Left forelimb (tissue), 1 donor: ENCODE results near the gene NPEPL1.

ENCODE experiments used
- DNase-seq: peaks from one replicate; pipeline ENCODE4 v3.0.0-alpha.2; 2018; ENCODE audit warnings: low spot score

Gene NPEPL1

GRCh38 chr20:58657986-58658385 lies 34.6 kb upstream of the NPEPL1 start:
- DNase-seq = no peak

- no peak for DNase-seq
Measured at GRCh38 chr20:58658760-58659159, 33.8 kb upstream of the NPEPL1 start.

- DNase-seq = no peak
Measured at GRCh38 chr20:58659841-58660240, 32.8 kb upstream of the NPEPL1 start.

- no peak for DNase-seq
Measured at GRCh38 chr20:58660855-58661597, 31.6 kb upstream of the NPEPL1 start.

GRCh38 chr20:58661598-58662473 lies 30.8 kb upstream of the NPEPL1 start:
- DNase-seq = no peak

- no peak for DNase-seq
Measured at GRCh38 chr20:58664331-58664730, 28.3 kb upstream of the NPEPL1 start.

GRCh38 chr20:58664883-58665282 lies 27.7 kb upstream of the NPEPL1 start:
- no peak for DNase-seq

GRCh38 chr20:58665606-58666005 lies 27.0 kb upstream of the NPEPL1 start:
- DNase-seq = no peak

GRCh38 chr20:58666702-58667101 lies 25.9 kb upstream of the NPEPL1 start:
- no peak for DNase-seq

- DNase-seq = no peak
Measured at GRCh38 chr20:58667975-58668374, 24.6 kb upstream of the NPEPL1 start.

- no peak for DNase-seq
Measured at GRCh38 chr20:58668901-58669286, 23.7 kb upstream of the NPEPL1 start.

GRCh38 chr20:58669287-58670006 lies 23.2 kb upstream of the NPEPL1 start:
- DNase-seq = no peak

- DNase-seq = no peak
Measured at GRCh38 chr20:58670102-58670501, 22.5 kb upstream of the NPEPL1 start.

GRCh38 chr20:58670659-58671058 lies 21.9 kb upstream of the NPEPL1 start:
- DNase-seq = no peak

GRCh38 chr20:58673119-58673518 lies 19.5 kb upstream of the NPEPL1 start:
- DNase-seq = no peak

GRCh38 chr20:58675146-58675584 lies 17.4 kb upstream of the NPEPL1 start:
- DNase-seq = no peak

- no peak for DNase-seq
Measured at GRCh38 chr20:58675641-58676040, 17.0 kb upstream of the NPEPL1 start.

GRCh38 chr20:58676161-58676560 lies 16.4 kb upstream of the NPEPL1 start:
- DNase-seq = no peak

GRCh38 chr20:58677079-58677604 lies 15.5 kb upstream of the NPEPL1 start:
- no peak for DNase-seq

GRCh38 chr20:58677808-58678207 lies 14.8 kb upstream of the NPEPL1 start:
- no peak for DNase-seq

GRCh38 chr20:58678806-58679205 lies 13.8 kb upstream of the NPEPL1 start:
- no peak for DNase-seq
